KOPT-K1 (cell line): ENCODE results near the gene HIRA.
"Not testable (repeated sequence)": the region's sequence is repeated elsewhere in the genome, so short reads cannot be mapped to it uniquely, and the experiment has no call there.

Experiments
- H3K27ac ChIP-seq: fragments of 200-600 bp; sonication (generic); 2 replicates; pipeline ENCODE4 v1.5.1; 2016; ENCODE audit warnings: antibody characterized with exemption, mild to moderate bottlenecking, low read depth, low read length; ENCODE audit not compliant: poor library complexity, severe bottlenecking
- H3K36me3 ChIP-seq: fragments of 200-600 bp; sonication (generic); 2 replicates; pipeline ENCODE4 v1.5.1; 2017; ENCODE audit warnings: antibody characterized with exemption, mild to moderate bottlenecking, low read length, moderate library complexity; ENCODE audit not compliant: insufficient read depth
- H3K9me3 ChIP-seq: fragments of 200-600 bp; sonication (generic); 2 replicates; pipeline ENCODE4 v1.5.1; 2017; ENCODE audit warnings: antibody characterized with exemption, low read length, mild to moderate bottlenecking; ENCODE audit not compliant: insufficient read depth, poor library complexity, severe bottlenecking

The HIRA gene

DNA sequence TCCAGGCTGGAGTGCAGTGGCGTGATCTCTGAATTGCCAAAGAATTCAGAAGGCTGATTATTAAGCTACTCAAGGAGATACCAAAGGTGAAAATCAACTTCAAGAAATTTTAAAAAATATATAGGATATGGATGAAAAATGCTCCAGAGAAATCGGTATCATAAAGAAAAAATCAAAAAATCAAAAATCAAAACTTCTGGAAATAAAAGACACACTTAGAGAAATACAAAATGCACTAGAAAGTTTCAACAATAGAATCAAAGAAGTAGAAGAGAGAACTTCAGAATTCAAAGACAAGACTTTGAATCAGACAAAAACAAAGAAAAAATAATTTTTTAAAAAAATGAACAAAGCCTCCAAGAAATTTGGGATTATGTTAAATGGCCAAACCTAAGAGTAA is 94.4 kb downstream of the HIRA start:
- Histone ChIP-seq H3K27ac (no peak overlapping the region), H3K9me3 (peaks cover 79% of the 10 kb centered on the region), H3K36me3 (peaks cover 99% of the 10 kb centered on the region)

DNA sequence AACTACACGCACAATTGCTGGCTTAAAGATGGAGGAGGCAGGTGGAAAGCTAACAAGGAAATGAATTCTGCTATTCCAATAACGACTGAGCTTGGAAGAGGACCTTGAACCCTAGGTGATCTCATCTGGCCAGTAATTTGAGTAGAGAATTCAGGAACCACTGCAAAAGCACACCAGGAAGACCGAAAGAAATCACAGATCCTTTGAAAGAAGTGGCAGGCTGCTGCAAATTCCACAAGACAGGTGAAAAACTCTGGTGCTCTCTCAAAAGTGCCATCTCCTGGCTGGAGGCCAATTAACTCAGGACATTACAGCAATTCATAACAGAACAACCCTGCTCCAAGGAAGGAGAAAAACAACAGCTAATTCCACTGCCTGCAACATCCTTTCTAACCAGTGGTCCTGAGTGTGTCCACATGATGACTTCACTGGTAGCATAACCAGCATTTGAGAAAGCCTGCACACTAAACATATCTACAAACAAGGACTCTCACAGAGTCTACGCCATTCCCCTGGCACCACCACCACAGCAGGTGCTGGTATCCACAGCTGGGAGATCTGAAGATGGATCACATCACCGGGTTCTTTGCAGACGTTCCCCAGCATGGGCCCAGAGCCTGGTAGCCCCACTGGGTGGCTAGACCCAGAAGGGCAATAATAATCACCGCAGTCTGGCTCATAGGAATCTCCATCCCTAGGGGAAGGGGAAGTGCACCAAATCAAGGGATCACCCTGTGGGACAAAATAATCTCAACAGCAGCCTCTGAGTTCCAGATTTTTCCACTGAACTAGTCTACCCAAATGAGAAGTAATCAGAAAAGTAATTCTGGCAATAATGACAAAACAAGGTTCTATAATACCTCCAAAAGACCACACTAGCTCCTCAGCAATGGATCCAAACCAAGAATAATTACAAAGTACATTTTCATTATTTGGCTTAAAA is 95.1 kb downstream of the HIRA start:
- H3K36me3 ChIP-seq, result peaks cover 100% of the 10 kb centered on the region
- H3K27ac ChIP-seq, result no peak overlapping the region
- peaks cover 79% of the 10 kb centered on the region for H3K9me3 ChIP-seq

DNA sequence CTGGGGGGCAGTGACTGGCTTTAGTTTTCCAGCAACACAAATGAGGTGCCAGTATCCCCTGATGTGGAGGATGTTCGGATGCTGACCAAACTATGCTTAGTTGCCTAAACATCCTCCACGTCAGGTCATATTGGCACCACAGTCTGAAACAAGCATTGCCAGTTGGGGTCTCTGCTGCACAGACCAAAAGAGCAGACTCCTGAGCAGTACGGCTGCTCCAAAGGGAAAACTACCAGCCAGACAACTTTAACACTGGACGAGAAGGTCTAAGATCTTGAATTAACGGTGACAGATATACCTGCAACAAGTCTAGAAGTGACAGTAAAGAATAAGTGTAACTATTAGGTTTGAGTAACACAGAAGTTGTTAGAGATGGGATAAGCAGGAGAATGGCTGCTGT is 99.6 kb downstream of the HIRA start:
- Histone ChIP-seq H3K27ac (no peak overlapping the region), H3K9me3 (peaks cover 49% of the 10 kb centered on the region), H3K36me3 (peaks cover 90% of the 10 kb centered on the region)

DNA sequence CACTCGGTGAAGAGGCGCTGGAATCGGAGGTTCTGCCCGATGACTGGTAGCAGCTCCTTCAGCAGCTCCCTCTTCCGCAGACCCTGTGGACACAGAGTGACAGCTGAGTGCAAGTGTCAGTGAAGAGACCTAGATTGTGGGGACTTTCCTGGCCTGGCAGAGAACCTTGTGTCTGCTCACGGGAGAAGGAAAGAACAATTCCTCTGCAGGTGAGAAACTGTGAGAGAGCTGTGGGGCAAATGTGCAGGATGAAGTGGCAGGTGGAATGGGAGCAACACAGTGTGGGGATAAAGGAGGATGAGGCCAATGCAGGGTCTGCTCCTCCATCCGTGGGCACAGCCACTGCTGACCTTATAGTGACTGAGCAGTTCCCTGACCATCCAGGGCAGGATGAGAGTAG is 100.1 kb downstream of the HIRA start:
- peaks cover 85% of the 10 kb centered on the region for H3K36me3 ChIP-seq
- H3K27ac ChIP-seq, result no peak overlapping the region
- peaks cover 44% of the 10 kb centered on the region for H3K9me3 ChIP-seq

DNA sequence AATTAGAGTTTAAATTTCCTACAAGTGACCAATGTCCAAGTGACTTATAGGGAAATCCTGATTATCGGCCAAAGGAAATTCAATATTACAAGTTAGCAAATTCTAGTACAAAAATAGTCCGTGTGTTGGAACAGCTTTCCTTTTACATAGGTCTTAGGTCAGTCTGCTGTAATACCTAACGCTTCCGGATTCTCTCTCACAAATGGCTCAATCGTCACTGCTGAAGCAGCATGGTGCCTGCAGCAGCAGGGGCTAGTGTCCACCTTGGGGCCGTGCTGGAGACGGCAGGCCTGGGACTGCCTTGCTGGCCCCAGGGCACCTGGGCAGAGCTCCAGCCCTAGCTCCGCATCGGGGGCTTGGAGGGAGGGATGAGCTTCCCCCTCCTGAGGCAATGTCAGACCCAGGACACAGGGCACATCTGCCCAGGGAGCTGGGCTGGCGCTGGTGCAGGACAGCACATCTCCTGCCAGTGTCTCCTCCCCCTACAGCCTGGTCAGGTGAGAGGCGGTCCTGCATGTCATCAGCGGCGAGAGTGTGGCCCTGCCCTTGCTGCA is 100.6 kb downstream of the HIRA start:
- Histone ChIP-seq H3K36me3 (peaks cover 80% of the 10 kb centered on the region), H3K9me3 (peaks cover 39% of the 10 kb centered on the region), H3K27ac (no peak overlapping the region)

DNA sequence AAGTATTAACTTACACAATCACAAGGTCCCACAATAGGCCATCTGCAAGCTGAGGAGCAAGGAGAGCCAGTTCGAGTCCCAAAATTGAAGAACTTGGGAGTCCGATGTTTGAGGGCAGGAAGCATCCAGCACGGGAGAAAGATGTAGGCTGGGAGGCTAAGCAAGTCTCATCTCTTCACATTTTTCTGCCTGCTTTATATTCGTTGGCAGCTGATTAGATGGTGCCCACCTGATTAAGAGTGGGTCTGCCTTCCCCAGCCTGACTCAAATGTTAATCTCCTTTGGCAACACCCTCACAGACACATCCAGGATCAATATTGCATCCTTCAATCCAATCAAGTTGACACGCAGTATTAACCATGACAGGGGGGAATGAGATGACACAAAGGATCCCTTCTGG is 101.3 kb downstream of the HIRA start:
- H3K36me3 ChIP-seq, result peaks cover 72% of the 10 kb centered on the region
- H3K9me3 ChIP-seq, result peaks cover 31% of the 10 kb centered on the region
- H3K27ac ChIP-seq, result not testable (repeated sequence)

DNA sequence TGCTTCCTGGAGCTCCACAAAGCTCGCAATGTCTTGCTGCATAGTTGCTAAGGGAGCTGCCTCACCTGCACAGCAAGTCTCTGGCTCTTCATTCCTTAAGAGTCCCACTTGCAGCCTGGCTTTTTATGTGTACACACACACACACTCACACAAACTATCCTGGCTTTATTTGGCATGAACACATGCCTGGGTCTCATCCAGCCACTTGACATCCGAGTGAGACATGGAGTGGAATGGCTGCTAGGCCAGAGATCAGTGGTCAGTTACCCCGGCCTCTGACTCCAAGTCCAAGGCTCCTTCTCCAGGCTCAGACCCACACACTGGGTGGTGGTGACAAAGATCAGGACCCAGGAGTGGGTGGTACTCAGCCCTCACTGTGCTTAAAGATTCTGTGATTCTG is 102.1 kb downstream of the HIRA start:
- Histone ChIP-seq H3K9me3 (peaks cover 24% of the 10 kb centered on the region), H3K36me3 (peaks cover 65% of the 10 kb centered on the region), H3K27ac (no peak overlapping the region)

DNA sequence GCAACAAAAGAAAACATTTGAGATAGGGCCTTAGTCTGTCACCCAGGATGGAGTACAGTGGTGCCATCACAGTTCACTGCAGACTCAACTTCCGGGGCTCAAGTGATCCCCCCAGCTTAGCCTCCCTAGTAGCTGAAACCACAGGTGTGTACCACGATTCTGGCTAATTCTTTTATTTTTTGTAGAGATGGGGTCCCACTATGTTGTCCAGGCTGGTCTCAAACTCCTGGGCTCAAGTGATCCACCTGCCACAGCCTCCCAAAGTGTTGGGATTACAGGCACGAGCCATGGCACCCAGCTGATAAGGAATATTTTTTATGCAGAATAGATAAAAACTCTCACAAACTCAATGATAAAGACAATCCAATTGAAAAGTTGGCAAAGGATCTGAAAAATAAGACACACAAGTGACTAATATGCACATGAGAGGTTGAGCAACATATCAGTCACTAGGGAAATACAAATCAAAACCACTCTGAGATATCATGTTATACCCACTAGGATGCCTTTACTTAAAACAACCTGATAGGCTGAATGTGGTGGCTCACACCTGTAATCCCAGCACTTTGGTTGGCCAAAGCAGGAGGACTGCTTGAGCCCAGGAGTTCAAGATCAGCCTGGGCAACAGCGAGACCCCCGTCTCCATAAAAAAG is 106.1 kb downstream of the HIRA start:
- no peak overlapping the region for H3K27ac ChIP-seq
- H3K9me3 ChIP-seq, result peaks cover 17% of the 10 kb centered on the region
- H3K36me3 ChIP-seq, result peaks cover 25% of the 10 kb centered on the region

DNA sequence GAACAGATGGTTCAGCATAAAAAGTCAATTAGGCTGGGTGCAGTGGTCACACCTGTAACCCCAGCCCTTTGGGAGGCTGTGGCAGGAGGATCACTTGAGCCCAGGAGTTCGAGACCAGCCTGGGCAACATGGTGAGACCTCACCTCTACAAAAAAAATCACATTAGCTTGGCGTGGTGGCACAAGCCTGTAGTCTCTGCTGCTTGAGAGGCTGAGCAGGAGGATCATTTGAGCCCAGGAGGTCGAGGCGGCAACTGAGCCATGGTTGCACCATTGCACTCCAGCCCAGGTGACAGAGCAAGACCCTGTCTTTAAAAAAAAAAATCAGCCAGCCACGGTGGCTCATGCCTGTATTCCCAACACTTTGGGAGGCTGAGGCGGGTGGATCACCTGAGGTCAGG is 108.1 kb downstream of the HIRA start:
- H3K9me3 ChIP-seq, H3K27ac ChIP-seq, H3K36me3 ChIP-seq: not testable (repeated sequence)

DNA sequence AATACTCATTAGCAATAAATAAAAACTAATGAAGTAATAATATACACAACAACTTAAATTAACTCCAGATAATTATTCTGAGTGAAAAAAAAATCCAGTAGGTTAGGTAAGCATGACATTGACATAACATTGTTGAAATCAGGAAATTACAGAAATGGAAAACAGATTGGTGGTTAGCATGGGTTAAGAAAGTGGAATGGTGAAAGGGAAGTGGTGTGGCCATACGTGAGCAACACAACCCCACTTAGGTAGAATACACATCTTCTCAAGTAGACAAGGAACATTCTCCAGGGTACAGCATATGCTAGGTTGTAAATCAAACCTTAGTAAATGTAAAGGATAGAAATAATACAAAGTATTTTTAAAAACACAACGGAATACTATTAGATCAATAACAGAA is 109.8 kb downstream of the HIRA start:
- no peaks in the 10 kb centered on the region for H3K36me3 ChIP-seq
- peaks cover 20% of the 10 kb centered on the region for H3K9me3 ChIP-seq
- no peak overlapping the region for H3K27ac ChIP-seq

DNA sequence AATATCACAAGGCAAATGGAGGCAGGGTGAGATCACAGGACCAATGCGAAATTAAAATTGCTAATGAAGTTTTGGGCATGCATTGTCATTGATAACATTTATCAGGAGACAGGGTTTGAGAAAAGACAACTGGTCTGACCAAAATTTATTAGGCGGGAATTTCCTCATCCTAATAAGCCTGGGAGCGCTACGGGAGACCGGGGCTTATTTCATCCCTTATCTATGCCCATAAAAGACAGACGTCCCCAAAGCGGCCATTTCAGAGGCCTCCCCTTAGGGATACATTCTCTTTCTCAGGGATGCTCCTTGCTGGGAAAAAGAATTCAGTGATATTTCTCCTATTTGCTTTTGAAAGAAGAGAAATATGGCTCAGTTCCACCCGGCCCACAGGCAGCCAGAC is 111.4 kb downstream of the HIRA start:
- H3K36me3 ChIP-seq, H3K27ac ChIP-seq: not testable (repeated sequence)
- H3K9me3 ChIP-seq, result peaks cover 33% of the 10 kb centered on the region

DNA sequence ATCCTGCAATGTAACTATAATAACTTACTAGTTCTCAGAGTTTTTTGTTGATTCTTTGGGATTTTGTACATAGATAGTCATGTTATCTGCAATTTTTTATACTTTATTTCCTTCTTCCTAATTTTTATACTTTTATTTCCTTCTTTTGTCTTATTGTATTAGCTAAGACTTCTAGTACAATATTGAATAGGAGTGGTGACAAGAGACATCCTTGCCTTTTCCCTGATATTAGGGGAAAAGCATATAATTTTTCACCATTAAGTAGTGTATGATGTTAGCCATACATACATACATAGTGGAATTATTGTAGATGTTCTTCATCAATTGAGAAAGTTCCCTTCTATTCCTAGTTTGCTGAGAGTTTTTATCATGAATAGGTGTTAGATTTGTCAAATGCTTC is 112.3 kb downstream of the HIRA start:
- peaks cover 33% of the 10 kb centered on the region for H3K9me3 ChIP-seq
- no peak overlapping the region for H3K27ac ChIP-seq
- no peaks in the 10 kb centered on the region for H3K36me3 ChIP-seq

DNA sequence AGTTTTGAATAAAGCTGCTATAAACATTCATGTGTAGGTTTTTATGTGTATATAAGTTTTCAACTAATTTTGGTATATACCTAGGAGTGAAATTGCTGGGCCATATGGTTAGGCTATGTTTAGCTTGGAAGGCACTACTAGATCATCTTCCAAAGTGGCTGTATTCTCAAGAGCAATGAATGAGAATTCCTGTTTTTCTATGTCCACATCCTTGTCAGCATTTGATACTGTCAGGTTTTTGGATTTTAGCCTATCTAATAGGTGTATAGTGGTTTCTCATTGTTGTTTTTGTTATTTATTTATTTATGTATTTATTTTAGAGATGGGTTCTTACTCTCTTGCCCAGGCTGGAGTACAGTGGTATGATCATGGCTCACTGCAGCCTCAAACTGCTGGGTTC is 113.7 kb downstream of the HIRA start:
- no peak overlapping the region for H3K27ac ChIP-seq
- H3K36me3 ChIP-seq, result no peaks in the 10 kb centered on the region
- H3K9me3 ChIP-seq, result peaks cover 33% of the 10 kb centered on the region

DNA sequence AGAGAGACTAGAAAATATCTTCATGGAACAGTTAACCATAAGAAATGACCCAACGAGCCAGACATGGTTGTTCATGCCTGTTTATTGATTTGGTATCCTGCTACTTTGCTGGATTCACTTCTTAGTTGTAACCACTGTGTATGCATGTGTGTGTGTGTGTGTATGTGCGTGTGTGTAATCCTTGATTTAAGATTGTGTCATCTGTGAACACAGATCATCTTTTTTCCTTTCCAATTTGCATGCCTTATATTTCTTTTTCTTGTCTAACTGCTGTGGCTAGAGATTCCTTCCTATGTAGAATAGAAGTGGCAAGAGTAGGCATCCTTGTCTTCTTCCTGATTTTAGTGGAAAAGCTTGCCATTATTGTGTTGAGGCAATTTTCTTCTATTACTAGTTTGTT is 123.7 kb downstream of the HIRA start:
- Histone ChIP-seq H3K36me3 (no peaks in the 10 kb centered on the region), H3K9me3 (no peaks in the 10 kb centered on the region), H3K27ac (no peak overlapping the region)

DNA sequence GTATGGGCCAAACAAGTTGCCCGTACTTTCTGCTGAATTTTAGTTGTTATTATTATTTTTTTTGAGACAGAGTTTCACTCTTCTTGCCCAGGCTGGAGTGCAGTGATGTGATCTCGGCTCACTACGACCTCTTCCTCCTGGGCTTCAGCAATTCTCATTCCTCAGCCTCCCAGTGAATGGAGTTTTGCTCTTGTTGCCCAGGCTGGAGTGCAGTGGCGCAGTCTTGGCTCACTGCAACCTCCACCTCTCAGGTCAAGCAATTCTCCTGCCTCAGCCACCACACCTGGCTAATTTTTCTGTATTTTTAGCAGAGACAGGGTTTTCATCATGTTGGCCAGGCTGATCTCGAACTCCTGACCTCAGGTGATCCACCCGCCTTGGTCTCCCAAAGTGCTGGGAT is 125.0 kb downstream of the HIRA start:
- not testable (repeated sequence) for H3K27ac ChIP-seq, H3K36me3 ChIP-seq, H3K9me3 ChIP-seq
